Esophagus muscularis mucosa (tissue), 4 donors: ENCODE data around the gene SPOCK1. TPM values are rescaled to one million over a fixed set of nuclear protein-coding genes. Genes with fewer than 3 reads are reported as not detected.
"Not testable (repeated sequence)": the region's sequence is repeated elsewhere in the genome, so short reads cannot be mapped to it uniquely, and the experiment has no call there.

Experiments
- DNase-seq: peaks from one replicate; pipeline ENCODE4 v3.0.0-alpha.2; 2017; ENCODE audit errors: extremely low spot score
- H3K27ac ChIP-seq, 4 donors: fragments of 200-600 bp; sonication (generic); replicated peaks in 1 of 4; 1 replicate in 3 of 4; 2 replicates in 1 of 4; pipeline ENCODE4 v1.5.1; 2016 to 2019; ENCODE audit warnings: mild to moderate bottlenecking in 1 of 4
- H3K27me3 ChIP-seq, 4 donors: fragments of 200-600 bp; sonication (generic); one replicate each; pipeline versions ENCODE4 v1.5.1 to v1.6.0; 2016 to 2019
- H3K36me3 ChIP-seq, 4 donors: fragments of 200-600 bp; sonication (generic); one replicate each; pipeline ENCODE4 v1.5.1; 2016 to 2019
- H3K4me1 ChIP-seq, 4 donors: fragments of 200-600 bp; sonication (generic); one replicate each; pipeline ENCODE4 v1.5.1; 2016 to 2019
- H3K4me3 ChIP-seq, 4 donors: fragments of 200-600 bp; sonication (generic); 1 replicate in 2 of 4; 2 replicates in 2 of 4; pipeline ENCODE4 v1.5.1; 2016 to 2019; ENCODE audit warnings: mild to moderate bottlenecking in 4 of 4, moderate library complexity in 1 of 4
- H3K9me3 ChIP-seq, 4 donors: fragments of 200-600 bp; sonication (generic); 1 replicate in 3 of 4; 2 replicates in 1 of 4; pipeline ENCODE4 v1.5.1; 2016 to 2019
- CTCF ChIP-seq, 3 experiments: fragments of 200-600 bp in 2 of 3; fragments of 450-650 bp in 1 of 3; sonication (generic) in 2 of 3; IDR thresholded peaks; one replicate each; pipeline ENCODE4 v1.5.1; 2017 to 2019; ENCODE audit warnings: antibody characterized with exemption in 3 of 3, mild to moderate bottlenecking in 2 of 3, moderate library complexity in 1 of 3
- EP300 ChIP-seq: sonication (generic); formaldehyde crosslinking; IDR thresholded peaks from one replicate; pipeline ENCODE4 v1.6.1; 2017; ENCODE audit warnings: antibody characterized with exemption
- POLR2A ChIP-seq: fragments of 450-650 bp; IDR thresholded peaks from one replicate; pipeline ENCODE4 v1.6.1; 2017; ENCODE audit warnings: antibody characterized with exemption, moderate library complexity, mild to moderate bottlenecking, low read depth
- POLR2AphosphoS5 ChIP-seq, 2 donors: sonication (generic); formaldehyde crosslinking; IDR thresholded peaks; one replicate each; pipeline ENCODE4 v1.6.1; 2017; ENCODE audit warnings: antibody characterized with exemption in 2 of 2
- WGBS: methylation state at CpG from one replicate; pipeline ENCODE4 v1.1.5; 2018; 5-methylcytosine and 5-hydroxymethylcytosine counted together
- intact Hi-C: fragments of 100-400 bp; cut with DNase I; formaldehyde crosslinking; loops from one replicate; pipeline ENCODE4 v1.15.1; 2023
- total RNA-seq, 4 donors: library from RNA; depleted of rRNA; stranded (reverse); fragments of >200 nt; gene quantifications; one replicate each; pipeline versions ENCODE4 v1.1.0 to v1.2.1, GENCODE V29; 2016

The SPOCK1 gene
- total RNA-seq, 4 donors from 2014 or later: 39.0 to 52.4 (median 45.6) TPM

- Histone ChIP-seq H3K27ac (no peak overlapping the region), H3K4me1 (peaks cover 4 to 13% (median 11%) of the 10 kb centered on the region in 4 donors), H3K9me3 (no peaks in the 10 kb centered on the region), H3K4me3 (no peak overlapping the region), H3K27me3 (peaks cover 0 to 41% (median 13%) of the 10 kb centered on the region in 4 donors), H3K36me3 (no peaks in the 10 kb centered on the region)
- TF ChIP-seq CTCF (IDR thresholded peaks at IDR 0.05) (no peak), POLR2AphosphoS5 (IDR thresholded peaks at IDR 0.05) (no peak), EP300 (no peak), POLR2A (no peak)
- intact Hi-C loops: loop anchor here (10.0 kb wide), 1 partner anchor 696 kb away; no protein-coding TSS in a partner anchor
- peak; percentile 89 for DNase-seq
- 84% methylated on average over 4 of the region's 4 CpGs for WGBS
Measured at GRCh38 chr5:137501226-137501625, 2.1 kb upstream of the SPOCK1 start.

GRCh38 chr5:137500615-137501225 is 1.6 kb upstream of the SPOCK1 start:
- TF ChIP-seq CTCF (IDR thresholded peaks at IDR 0.05) (no peak), POLR2AphosphoS5 (IDR thresholded peaks at IDR 0.05) (no peak), EP300 (no peak), POLR2A (no peak)
- H3K27ac ChIP-seq: no peak overlapping the region

GRCh38 chr5:137499506-137499847 is 351 bp upstream of the SPOCK1 start:
- WGBS: 100% methylated on average over 1 of the region's 5 CpGs
- not testable (repeated sequence) for H3K36me3 ChIP-seq, H3K4me3 ChIP-seq, H3K9me3 ChIP-seq, H3K27ac ChIP-seq, DNase-seq
- Histone ChIP-seq H3K4me1 (peaks cover 4 to 13% (median 11%) of the 10 kb centered on the region in 4 donors), H3K27me3 (peaks cover 0 to 36% (median 13%) of the 10 kb centered on the region in 4 donors)
- intact Hi-C loops: loop anchor here (1.0 kb wide), 1 partner anchor 179 kb away; no protein-coding TSS in a partner anchor

More at GRCh38 chr5:137500615-137501225, 1.6 kb upstream of the SPOCK1 start:
- intact Hi-C loops: loop anchor here (10.0 kb wide), 1 partner anchor 696 kb away; no protein-coding TSS in a partner anchor
- Histone ChIP-seq H3K36me3 (no peaks in the 10 kb centered on the region), H3K4me1 (peaks cover 4 to 13% (median 11%) of the 10 kb centered on the region in 4 donors), H3K4me3 (no peak overlapping the region), H3K9me3 (no peaks in the 10 kb centered on the region), H3K27me3 (peaks cover 0 to 43% (median 13%) of the 10 kb centered on the region in 4 donors)
- 82% methylated on average over 11 of the region's 11 CpGs for WGBS
- DNase-seq: peak; percentile 80

- H3K27ac ChIP-seq: peak overlapping the region in 1 of 4 donors; percentile 36
- intact Hi-C loops: no loop called here
- WGBS: 3% methylated on average over 56 of the region's 57 CpGs
Measured at GRCh38 chr5:137498301-137498735, 808 bp downstream of the SPOCK1 start.

More at GRCh38 chr5:137498301-137498735, 808 bp downstream of the SPOCK1 start:
- Histone ChIP-seq H3K9me3 (no peaks in the 10 kb centered on the region), H3K36me3 (no peaks in the 10 kb centered on the region), H3K4me3 (peak overlapping the region; percentile 54 to 67 (median 60)), H3K4me1 (peaks cover 4 to 13% (median 11%) of the 10 kb centered on the region in 4 donors), H3K27me3 (peaks cover 0 to 36% (median 13%) of the 10 kb centered on the region in 4 donors)
- no peak for TF ChIP-seq POLR2A
- no peak for TF ChIP-seq EP300
- TF ChIP-seq CTCF (IDR thresholded peaks at IDR 0.05): no peak
- TF ChIP-seq POLR2AphosphoS5 (IDR thresholded peaks at IDR 0.05): no peak
- peak; percentile 84 for DNase-seq
